ENCODE results near the gene MED1. TPM values are rescaled to one million over a fixed set of nuclear protein-coding genes. Genes with fewer than 3 reads are reported as not detected.

The MED1 gene
- total RNA-seq, 2 donors from 2014 or later, result 9.2 to 9.3 TPM

DNA sequence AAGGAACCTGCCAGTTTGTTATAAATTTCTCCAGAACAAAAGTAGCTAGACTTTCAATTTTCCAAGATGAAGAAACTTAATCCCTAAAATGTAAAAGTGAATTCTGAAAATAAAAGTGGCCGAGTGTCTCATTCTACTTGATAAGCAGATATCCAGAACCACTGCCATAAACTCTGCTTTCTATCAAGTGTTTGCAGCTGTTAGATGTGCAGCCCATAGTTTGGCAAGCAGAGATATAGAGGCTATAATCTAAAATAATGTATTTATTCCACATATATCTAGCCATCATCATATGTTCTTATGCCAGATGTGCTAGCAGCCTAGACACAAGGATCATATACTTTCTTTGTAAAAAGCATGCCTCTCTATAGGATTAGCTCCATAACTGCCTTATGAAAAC, 34.9 kb downstream of the MED1 start:
- TF ChIP-seq, protein P1, sequence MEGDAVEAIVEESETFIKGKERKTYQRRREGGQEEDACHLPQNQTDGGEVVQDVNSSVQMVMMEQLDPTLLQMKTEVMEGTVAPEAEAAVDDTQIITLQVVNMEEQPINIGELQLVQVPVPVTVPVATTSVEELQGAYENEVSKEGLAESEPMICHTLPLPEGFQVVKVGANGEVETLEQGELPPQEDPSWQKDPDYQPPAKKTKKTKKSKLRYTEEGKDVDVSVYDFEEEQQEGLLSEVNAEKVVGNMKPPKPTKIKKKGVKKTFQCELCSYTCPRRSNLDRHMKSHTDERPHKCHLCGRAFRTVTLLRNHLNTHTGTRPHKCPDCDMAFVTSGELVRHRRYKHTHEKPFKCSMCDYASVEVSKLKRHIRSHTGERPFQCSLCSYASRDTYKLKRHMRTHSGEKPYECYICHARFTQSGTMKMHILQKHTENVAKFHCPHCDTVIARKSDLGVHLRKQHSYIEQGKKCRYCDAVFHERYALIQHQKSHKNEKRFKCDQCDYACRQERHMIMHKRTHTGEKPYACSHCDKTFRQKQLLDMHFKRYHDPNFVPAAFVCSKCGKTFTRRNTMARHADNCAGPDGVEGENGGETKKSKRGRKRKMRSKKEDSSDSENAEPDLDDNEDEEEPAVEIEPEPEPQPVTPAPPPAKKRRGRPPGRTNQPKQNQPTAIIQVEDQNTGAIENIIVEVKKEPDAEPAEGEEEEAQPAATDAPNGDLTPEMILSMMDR (IDR thresholded peaks at IDR 0.05), result no peak
- TF ChIP-seq POLR2A (IDR thresholded peaks at IDR 0.05), result no peak
- intact Hi-C loops (cut with DNase I), result no loop called here
- Histone ChIP-seq H3K4me3 (no peak overlapping the region), H3K36me3 (replicated peaks in 1 of 2; ENCODE audit: insufficient read depth in 1 of 2, low read depth in 2 of 2) (peaks cover 8 to 29% of the 10 kb centered on the region in 2 donors), H3K27me3 (no peaks in the 10 kb centered on the region), H3K27ac (no peak overlapping the region), H3K4me1 (no peaks in the 10 kb centered on the region), H3K9me3 (no peaks in the 10 kb centered on the region)
- WGBS, 2 donors, result 84 to 100% methylated on average over 1 of the region's 1 CpG
- ATAC-seq (no peak), DNase-seq (no peak)

DNA sequence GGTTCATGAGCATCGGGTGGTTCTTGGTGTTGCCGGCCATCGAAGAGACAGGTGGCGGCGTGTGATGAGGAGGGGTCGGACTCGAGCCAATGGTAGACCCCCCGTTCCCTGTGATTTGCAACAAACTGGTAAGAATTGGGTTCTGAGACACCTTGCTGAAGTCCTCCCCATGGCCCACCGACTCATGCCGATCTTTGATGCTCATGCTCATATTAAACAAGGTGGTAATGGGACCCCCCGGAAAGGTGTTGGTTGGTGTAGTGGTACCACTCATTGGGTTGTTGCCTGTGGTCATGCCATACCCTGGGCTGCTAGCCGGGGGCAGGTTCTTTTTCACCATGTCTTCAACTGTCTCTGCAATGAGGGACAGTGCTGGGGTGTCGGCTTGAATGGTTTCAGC, 40.8 kb downstream of the MED1 start:
- H3K27ac ChIP-seq, result no peak overlapping the region
- no peak overlapping the region for H3K4me3 ChIP-seq
- no peaks in the 10 kb centered on the region for H3K4me1 ChIP-seq
- no peak for DNase-seq
- intact Hi-C loops (cut with DNase I), result no loop called here
- no peak for ATAC-seq
- no peak for TF ChIP-seq POLR2A (IDR thresholded peaks at IDR 0.05)
- TF ChIP-seq, protein P1 (IDR thresholded peaks at IDR 0.05), result no peak
- H3K36me3 ChIP-seq (replicated peaks in 1 of 2; ENCODE audit: insufficient read depth in 1 of 2, low read depth in 2 of 2), result peaks cover 6 to 28% of the 10 kb centered on the region in 2 donors
- WGBS, 2 donors, result 90 to 92% methylated on average over 13 of the region's 13 CpGs
- H3K27me3 ChIP-seq, result no peaks in the 10 kb centered on the region
- H3K9me3 ChIP-seq, result no peaks in the 10 kb centered on the region

DNA sequence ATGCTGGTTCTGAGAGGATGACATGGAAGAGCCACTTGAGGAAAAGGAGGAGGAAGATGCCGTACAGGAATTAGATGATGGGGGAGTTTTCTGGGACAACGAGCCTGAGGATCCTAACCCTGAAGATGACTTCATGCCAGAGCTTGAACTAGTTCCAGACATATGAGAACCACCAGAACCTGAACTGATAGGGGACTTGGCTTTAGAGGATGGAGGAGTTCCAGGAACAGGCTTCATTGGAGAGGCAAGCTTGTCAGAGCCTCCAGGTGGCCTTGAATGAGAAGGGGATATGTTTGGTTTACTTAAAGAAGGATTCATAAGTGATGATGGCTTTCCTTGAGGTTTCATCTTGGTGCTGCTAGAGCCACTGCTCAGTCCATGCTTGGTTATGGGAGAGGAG, 42.7 kb downstream of the MED1 start:
- TF ChIP-seq, protein P1 (IDR thresholded peaks at IDR 0.05), result no peak
- no peak overlapping the region for H3K4me3 ChIP-seq
- 78 to 81% methylated on average over 2 of the region's 2 CpGs for WGBS, 2 donors
- DNase-seq (no peak), ATAC-seq (no peak)
- intact Hi-C loops (cut with DNase I), result no loop called here
- H3K36me3 ChIP-seq (replicated peaks in 1 of 2; ENCODE audit: insufficient read depth in 1 of 2, low read depth in 2 of 2), result peaks cover 0 to 19% of the 10 kb centered on the region in 2 donors
- H3K4me1 ChIP-seq, result no peaks in the 10 kb centered on the region
- H3K9me3 ChIP-seq, result no peaks in the 10 kb centered on the region
- no peaks in the 10 kb centered on the region for H3K27me3 ChIP-seq
- no peak overlapping the region for H3K27ac ChIP-seq

DNA sequence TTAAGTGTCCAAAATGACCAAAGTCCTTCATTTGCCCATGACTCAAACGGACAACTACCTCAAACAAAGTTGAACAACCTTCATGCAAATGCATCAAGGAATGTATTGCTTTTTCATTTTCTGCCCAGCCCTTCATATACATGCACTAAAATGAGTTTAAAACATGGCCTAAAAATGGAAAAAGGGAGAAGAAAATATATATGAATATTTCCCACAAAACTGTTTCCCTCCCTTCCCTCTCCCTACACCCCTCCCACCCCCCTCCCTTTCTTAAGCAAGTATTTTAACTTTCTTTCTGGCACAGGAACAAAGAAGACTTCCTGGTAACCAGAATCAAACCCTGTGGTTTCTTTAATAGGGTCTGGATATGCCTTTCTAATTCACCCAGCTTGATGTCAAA, 44.1 kb downstream of the MED1 start:
- H3K36me3 ChIP-seq (replicated peaks in 1 of 2; ENCODE audit: insufficient read depth in 1 of 2, low read depth in 2 of 2), result peaks cover 0 to 13% of the 10 kb centered on the region in 2 donors
- ATAC-seq, result no peak

DNA sequence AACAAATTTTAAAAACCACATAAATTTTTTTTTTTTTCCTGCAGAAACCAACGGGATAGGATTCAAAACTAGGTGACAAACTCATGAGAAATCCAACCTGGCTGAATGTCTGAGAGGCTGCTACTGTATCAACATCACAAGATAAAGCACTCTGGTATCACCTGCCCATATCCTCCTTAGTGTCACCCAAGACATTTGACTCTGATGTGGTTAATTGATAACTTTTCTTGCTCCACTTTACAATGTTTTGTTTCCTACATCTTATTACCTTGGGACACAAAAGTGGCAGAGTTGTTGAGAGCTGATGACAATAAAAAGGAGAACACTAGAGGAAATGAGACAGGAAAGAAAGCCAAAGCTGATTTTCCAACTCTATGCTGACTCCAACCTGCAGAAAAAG, 45.6 kb downstream of the MED1 start:
- TF ChIP-seq, protein P1 (IDR thresholded peaks at IDR 0.05), result no peak
- TF ChIP-seq POLR2A (IDR thresholded peaks at IDR 0.05), result no peak
- Histone ChIP-seq H3K9me3 (no peaks in the 10 kb centered on the region), H3K4me1 (peaks cover 4% of the 10 kb centered on the region), H3K27me3 (no peaks in the 10 kb centered on the region), H3K36me3 (replicated peaks in 1 of 2; ENCODE audit: insufficient read depth in 1 of 2, low read depth in 2 of 2) (peaks cover 0 to 13% of the 10 kb centered on the region in 2 donors), H3K27ac (no peak overlapping the region), H3K4me3 (no peak overlapping the region)
- no peak for DNase-seq
- WGBS, 2 donors, result 42 to 47% methylated on average over 1 of the region's 1 CpG
- no peak for ATAC-seq
- intact Hi-C loops (cut with DNase I), result no loop called here

More for the DNA sequence above, 44.1 kb downstream of the MED1 start:
- Histone ChIP-seq H3K4me3 (no peak overlapping the region), H3K4me1 (no peaks in the 10 kb centered on the region), H3K27ac (no peak overlapping the region), H3K9me3 (no peaks in the 10 kb centered on the region), H3K27me3 (no peaks in the 10 kb centered on the region)
- intact Hi-C loops (cut with DNase I), result no loop called here
- DNase-seq, result no peak
- 72 to 76% methylated on average over 1 of the region's 1 CpG for WGBS, 2 donors
- no peak for TF ChIP-seq POLR2A (IDR thresholded peaks at IDR 0.05)
- TF ChIP-seq, protein P1 (IDR thresholded peaks at IDR 0.05), result no peak

All from body of pancreas (tissue), 4 donors.